HCT116 (cell line): ENCODE measurements around the gene USP36. TPM values are rescaled to one million over a fixed set of nuclear protein-coding genes. Genes with fewer than 3 reads are reported as not detected.

Experiments used
- ATAC-seq: fragments of 200-7000 bp; cut with Tn5 transposase; 2 replicates; pipeline ENCODE4 v1.9.1; 2020; ENCODE audit warnings: mild to moderate bottlenecking, moderate library complexity
- BruUV-seq: library from RNA; stranded (reverse); fragments of 400-500 nt; replicated peaks from 2 replicates; lab custom pipeline; 2021; lab: Mats Ljungman, UMichigan
- CTCF ChIA-PET: fragments of 300-600 bp; sonication (Branson Sonifier 250); formaldehyde crosslinking; loops from one replicate; lab custom pipeline; 2021; ENCODE audit warnings: antibody characterized with exemption; lab: Charles Lee
- POLR2A ChIA-PET: fragments of 300-600, 350-600 bp; sonication (Branson Sonifier 250); formaldehyde crosslinking; loops from one replicate; lab custom pipeline; 2021; ENCODE audit warnings: antibody characterized with exemption; lab: Charles Lee
- RAD21 ChIA-PET, 2 experiments: fragments of 300-600 bp; sonication (Branson Sonifier 250); formaldehyde crosslinking; loops; one replicate each; lab custom pipeline; 2023; ENCODE audit warnings: low total read pairs in 2 of 2; ENCODE audit not compliant: uncharacterized antibody in 2 of 2, unreplicated experiment in 2 of 2, low non-redundant PET in 1 of 2; lab: Charles Lee
- DNase-seq: peaks from one replicate; pipeline ENCODE4 v3.0.0-alpha.2; 2010; ENCODE audit warnings: low read depth, low spot score
- H2AFZ ChIP-seq: fragments of 200-600 bp; shearing (Covaris generic), sonication (generic); 2 replicates; pipeline ENCODE4 v1.6.1; 2017; ENCODE audit warnings: low read depth, mixed run types, mixed read lengths, antibody characterized with exemption, low read length; ENCODE audit not compliant: poor library complexity, severe bottlenecking
- H3K27ac ChIP-seq: 2 replicates; pipeline ENCODE4 v1.5.1; 2012; ENCODE audit warnings: low read depth, low read length
- H3K27me3 ChIP-seq: fragments of 200-600 bp; sonication (generic); 2 replicates; pipeline ENCODE4 v1.6.1; 2016; ENCODE audit warnings: mixed run types, low read length, mixed read lengths; ENCODE audit not compliant: insufficient read depth
- H3K36me3 ChIP-seq, 2 experiments: fragments of 200-500 bp in 1 of 2; fragments of 200-600 bp in 1 of 2; sonication (Bioruptor generic) in 1 of 2; sonication (generic) in 1 of 2; 2 replicates each; pipeline versions ENCODE4 v1.5.1 to v1.6.1; 2014 to 2016; ENCODE audit warnings: low read length in 2 of 2, inconsistent platforms in 1 of 2, mixed read lengths in 1 of 2, mixed run types in 1 of 2; ENCODE audit not compliant: insufficient read depth in 2 of 2, control insufficient read depth in 1 of 2
- H3K4me1 ChIP-seq, 2 experiments: fragments of 200-600 bp in 1 of 2; sonication (generic) in 1 of 2; 2 replicates each; pipeline versions ENCODE4 v1.5.1 to v1.6.1; 2012 to 2017; ENCODE audit warnings: low read length in 2 of 2, inconsistent platforms in 1 of 2, mild to moderate bottlenecking in 1 of 2, mixed read lengths in 1 of 2, mixed run types in 1 of 2, moderate library complexity in 1 of 2; ENCODE audit not compliant: insufficient read depth in 2 of 2, control insufficient read depth in 1 of 2
- H3K4me2 ChIP-seq: fragments of 200-600 bp; sonication (generic); 2 replicates; pipeline ENCODE4 v1.6.1; 2017; ENCODE audit warnings: mixed run types, low read length, mixed read lengths
- H3K4me3 ChIP-seq, 2 experiments: fragments of 200-600 bp in 1 of 2; sonication (generic) in 1 of 2; replicated peaks in 1 of 2; 2 replicates each; pipeline ENCODE4 v1.5.1; 2011 to 2016; ENCODE audit warnings: low read length in 2 of 2, control low read depth in 1 of 2, low read depth in 1 of 2, mild to moderate bottlenecking in 1 of 2, mixed read lengths in 1 of 2, mixed run types in 1 of 2
- H3K79me2 ChIP-seq: fragments of 200-600 bp; sonication (generic); 2 replicates; pipeline ENCODE4 v1.6.1; 2017; ENCODE audit warnings: mild to moderate bottlenecking, mixed run types, low read length, moderate library complexity, mixed read lengths; ENCODE audit not compliant: insufficient read depth
- H3K9ac ChIP-seq: fragments of 200-600 bp; sonication (generic); 2 replicates; pipeline ENCODE4 v1.6.1; 2016; ENCODE audit warnings: low read length, mixed read lengths
- H3K9me2 ChIP-seq: fragments of 200-600 bp; sonication (generic), shearing (Covaris generic); 2 replicates; pipeline ENCODE4 v1.6.1; 2017; ENCODE audit warnings: mixed run types, mild to moderate bottlenecking, moderate library complexity; ENCODE audit not compliant: insufficient read depth
- H3K9me3 ChIP-seq, 2 experiments: fragments of 200-500 bp in 1 of 2; fragments of 200-600 bp in 1 of 2; sonication (Bioruptor generic) in 1 of 2; sonication (generic) in 1 of 2; 2 replicates each; pipeline ENCODE4 v1.6.1; 2014 to 2017; ENCODE audit warnings: low read length in 2 of 2, mixed read lengths in 2 of 2, inconsistent platforms in 1 of 2, low read depth in 1 of 2, mild to moderate bottlenecking in 1 of 2, mixed run types in 1 of 2, moderate library complexity in 1 of 2; ENCODE audit not compliant: control insufficient read depth in 1 of 2, insufficient read depth in 1 of 2
- H4K20me1 ChIP-seq: fragments of 200-600 bp; sonication (generic), shearing (Covaris generic); 2 replicates; pipeline ENCODE4 v1.6.1; 2017; ENCODE audit warnings: mixed run types, mild to moderate bottlenecking, moderate library complexity; ENCODE audit not compliant: insufficient read depth
- EGR1 ChIP-seq: IDR thresholded peaks from 2 replicates; pipeline ENCODE4 v1.6.1; 2012; ENCODE audit warnings: low read depth
- ELF1 ChIP-seq: IDR thresholded peaks from 2 replicates; pipeline ENCODE4 v1.6.1; 2012; ENCODE audit warnings: low read depth, borderline replicate concordance
- EZH2phosphoT487 ChIP-seq: fragments of 200-600 bp; IDR thresholded peaks from 2 replicates; pipeline ENCODE4 v1.6.1; 2018; ENCODE audit warnings: antibody characterized with exemption, borderline replicate concordance
- JUND ChIP-seq: IDR thresholded peaks from 2 replicates; pipeline ENCODE4 v1.6.1; 2012
- POLR2A ChIP-seq: IDR thresholded peaks from 2 replicates; pipeline ENCODE4 v1.7.0; 2011; ENCODE audit warnings: borderline replicate concordance; ENCODE audit not compliant: insufficient read depth, insufficient read length; ENCODE audit errors: extremely low read depth
- POLR2AphosphoS5 ChIP-seq: IDR thresholded peaks from 2 replicates; pipeline ENCODE4 v1.6.1; 2011; ENCODE audit warnings: mild to moderate bottlenecking, low read depth, low read length, moderate library complexity
- RAD21 ChIP-seq: IDR thresholded peaks from 2 replicates; pipeline ENCODE4 v1.6.1; 2012; ENCODE audit warnings: low read depth, mild to moderate bottlenecking
- SIN3A ChIP-seq: IDR thresholded peaks from 2 replicates; pipeline ENCODE4 v1.6.1; 2012; ENCODE audit warnings: low read depth
- SRF ChIP-seq: IDR thresholded peaks from 2 replicates; pipeline ENCODE4 v1.6.1; 2012; ENCODE audit warnings: low read depth
- YY1 ChIP-seq: IDR thresholded peaks from 2 replicates; pipeline ENCODE4 v1.6.1; 2011; ENCODE audit warnings: low read length, low read depth, moderate library complexity, mild to moderate bottlenecking; ENCODE audit not compliant: insufficient replicate concordance; ENCODE audit errors: extremely low read depth
- ZFX ChIP-seq: fragments of 450-650 bp; IDR thresholded peaks from 2 replicates; pipeline ENCODE4 v1.6.1; 2017
- ZNF274 ChIP-seq: fragments of 200-500 bp; sonication (Bioruptor generic); IDR thresholded peaks from 2 replicates; pipeline ENCODE4 v1.6.1; 2014; ENCODE audit warnings: mild to moderate bottlenecking, low read depth, low read length, inconsistent platforms
- intact Hi-C: fragments of 100-400 bp; cut with micrococcal nuclease; formaldehyde crosslinking; loops from 2 replicates; pipeline ENCODE4 v1.10.0; 2022
- total RNA-seq: library from RNA; stranded (reverse); gene quantifications from one replicate; pipeline ENCODE4 v1.2.1, GENCODE V29; 2021; ENCODE audit not compliant: unreplicated experiment
- TF ChIP-seq, protein P1 (sequence below): IDR thresholded peaks from 2 replicates; pipeline ENCODE4 v1.6.1; 2012; ENCODE audit warnings: low read depth
- TF ChIP-seq, protein P2 (sequence below): IDR thresholded peaks from 2 replicates; pipeline ENCODE4 v1.6.1; 2012
- TF ChIP-seq, protein P3 (sequence below): IDR thresholded peaks from 2 replicates; pipeline ENCODE4 v1.6.1; 2012

The USP36 gene
- total RNA-seq, 1 experiment from 2014 or later: 104 TPM

DNA sequence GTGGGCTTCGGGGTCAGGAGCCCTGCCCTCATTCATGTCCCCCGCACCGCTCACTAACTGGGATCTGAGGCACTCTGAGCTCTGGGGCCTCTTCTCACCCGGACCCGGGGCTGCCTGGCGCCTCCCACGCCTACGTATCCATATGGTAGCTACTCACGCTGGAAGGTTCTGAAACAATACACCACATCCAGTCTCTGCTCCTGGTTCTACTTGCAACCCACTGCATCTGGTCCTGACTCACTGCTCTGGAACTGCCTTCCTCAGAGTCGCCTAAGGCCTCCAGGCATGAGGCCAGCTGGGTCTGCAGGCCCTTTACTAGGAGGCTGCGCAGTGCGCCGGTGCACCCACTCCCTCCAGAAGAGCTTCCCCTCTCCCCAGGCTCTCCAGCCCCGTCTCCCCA lies 18.1 kb downstream of the USP36 start (continued):
- TF ChIP-seq, protein P1, sequence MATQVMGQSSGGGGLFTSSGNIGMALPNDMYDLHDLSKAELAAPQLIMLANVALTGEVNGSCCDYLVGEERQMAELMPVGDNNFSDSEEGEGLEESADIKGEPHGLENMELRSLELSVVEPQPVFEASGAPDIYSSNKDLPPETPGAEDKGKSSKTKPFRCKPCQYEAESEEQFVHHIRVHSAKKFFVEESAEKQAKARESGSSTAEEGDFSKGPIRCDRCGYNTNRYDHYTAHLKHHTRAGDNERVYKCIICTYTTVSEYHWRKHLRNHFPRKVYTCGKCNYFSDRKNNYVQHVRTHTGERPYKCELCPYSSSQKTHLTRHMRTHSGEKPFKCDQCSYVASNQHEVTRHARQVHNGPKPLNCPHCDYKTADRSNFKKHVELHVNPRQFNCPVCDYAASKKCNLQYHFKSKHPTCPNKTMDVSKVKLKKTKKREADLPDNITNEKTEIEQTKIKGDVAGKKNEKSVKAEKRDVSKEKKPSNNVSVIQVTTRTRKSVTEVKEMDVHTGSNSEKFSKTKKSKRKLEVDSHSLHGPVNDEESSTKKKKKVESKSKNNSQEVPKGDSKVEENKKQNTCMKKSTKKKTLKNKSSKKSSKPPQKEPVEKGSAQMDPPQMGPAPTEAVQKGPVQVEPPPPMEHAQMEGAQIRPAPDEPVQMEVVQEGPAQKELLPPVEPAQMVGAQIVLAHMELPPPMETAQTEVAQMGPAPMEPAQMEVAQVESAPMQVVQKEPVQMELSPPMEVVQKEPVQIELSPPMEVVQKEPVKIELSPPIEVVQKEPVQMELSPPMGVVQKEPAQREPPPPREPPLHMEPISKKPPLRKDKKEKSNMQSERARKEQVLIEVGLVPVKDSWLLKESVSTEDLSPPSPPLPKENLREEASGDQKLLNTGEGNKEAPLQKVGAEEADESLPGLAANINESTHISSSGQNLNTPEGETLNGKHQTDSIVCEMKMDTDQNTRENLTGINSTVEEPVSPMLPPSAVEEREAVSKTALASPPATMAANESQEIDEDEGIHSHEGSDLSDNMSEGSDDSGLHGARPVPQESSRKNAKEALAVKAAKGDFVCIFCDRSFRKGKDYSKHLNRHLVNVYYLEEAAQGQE: no peak
- TF ChIP-seq YY1 (no peak), JUND (no peak), RAD21 (no peak), POLR2AphosphoS5 (no peak)
- TF ChIP-seq, protein P2, sequence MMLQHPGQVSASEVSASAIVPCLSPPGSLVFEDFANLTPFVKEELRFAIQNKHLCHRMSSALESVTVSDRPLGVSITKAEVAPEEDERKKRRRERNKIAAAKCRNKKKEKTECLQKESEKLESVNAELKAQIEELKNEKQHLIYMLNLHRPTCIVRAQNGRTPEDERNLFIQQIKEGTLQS: no peak

DNA sequence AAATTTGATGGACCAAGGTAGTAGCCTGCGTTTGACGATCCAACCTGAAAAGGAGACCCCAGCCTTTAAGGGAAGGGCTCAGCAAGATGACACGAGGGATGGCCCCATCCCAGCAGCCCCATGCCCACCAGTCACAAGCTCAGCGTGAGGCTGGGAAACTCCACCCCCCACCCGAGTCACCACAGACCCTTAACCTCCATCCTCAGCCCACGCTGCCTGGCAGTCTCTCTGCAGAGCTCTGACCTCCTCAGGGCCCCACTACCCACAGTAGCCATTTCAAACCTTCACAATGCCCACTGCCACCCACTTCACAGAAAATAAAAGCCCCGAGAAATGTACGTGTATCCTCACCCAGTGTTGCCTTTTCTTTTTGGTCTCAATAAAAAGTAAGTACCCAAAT lies 18.7 kb downstream of the USP36 start:
- DNase-seq (no peak), ATAC-seq (no peak)
- Histone ChIP-seq H3K4me2 (no peak overlapping the region), H2AFZ (no peak overlapping the region), H4K20me1 (peaks cover 12% of the 10 kb centered on the region; the same call in 1 of the 2 replicates), H3K4me1 (no peaks in the 10 kb centered on the region), H3K9me2 (no peaks in the 10 kb centered on the region), H3K27me3 (no peaks in the 10 kb centered on the region), H3K79me2 (peaks cover 62% of the 10 kb centered on the region), H3K4me3 (no peak overlapping the region), H3K27ac (no peak overlapping the region), H3K9me3 (no peaks in the 10 kb centered on the region), H3K36me3 (peaks cover 76 to 93% of the 10 kb centered on the region in 2 experiments), H3K9ac (no peak overlapping the region)
- ChIA-PET CTCF (no interaction called here), RAD21 (no interaction called here), POLR2A (interaction anchor here (0.6 kb wide), 1 partner anchor 25 kb away, joined by 4 read pairs; no protein-coding TSS in a partner anchor)
- intact Hi-C loops: no loop called here
- BruUV-seq: no TSS peak
- no peak for TF ChIP-seq ZNF274
- TF ChIP-seq ELF1: no peak
- TF ChIP-seq ZFX: no peak
- TF ChIP-seq JUND: no peak
- TF ChIP-seq, protein P1: no peak
- no peak for TF ChIP-seq EZH2phosphoT487
- TF ChIP-seq, protein P3, sequence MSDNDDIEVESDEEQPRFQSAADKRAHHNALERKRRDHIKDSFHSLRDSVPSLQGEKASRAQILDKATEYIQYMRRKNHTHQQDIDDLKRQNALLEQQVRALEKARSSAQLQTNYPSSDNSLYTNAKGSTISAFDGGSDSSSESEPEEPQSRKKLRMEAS: no peak
- no peak for TF ChIP-seq POLR2AphosphoS5
- TF ChIP-seq POLR2A: no peak
- TF ChIP-seq, protein P2: no peak
- TF ChIP-seq RAD21: no peak
- TF ChIP-seq EGR1: no peak
- no peak for TF ChIP-seq SRF
- no peak for TF ChIP-seq SIN3A
